Cortex of kidney (tissue), 1 donor: ENCODE data around the gene RELT.

ENCODE experiments used
- DNase-seq: peaks from one replicate; lab custom pipeline; 2025; lab: John Stamatoyannopoulos, UW

RELT gene

DNA sequence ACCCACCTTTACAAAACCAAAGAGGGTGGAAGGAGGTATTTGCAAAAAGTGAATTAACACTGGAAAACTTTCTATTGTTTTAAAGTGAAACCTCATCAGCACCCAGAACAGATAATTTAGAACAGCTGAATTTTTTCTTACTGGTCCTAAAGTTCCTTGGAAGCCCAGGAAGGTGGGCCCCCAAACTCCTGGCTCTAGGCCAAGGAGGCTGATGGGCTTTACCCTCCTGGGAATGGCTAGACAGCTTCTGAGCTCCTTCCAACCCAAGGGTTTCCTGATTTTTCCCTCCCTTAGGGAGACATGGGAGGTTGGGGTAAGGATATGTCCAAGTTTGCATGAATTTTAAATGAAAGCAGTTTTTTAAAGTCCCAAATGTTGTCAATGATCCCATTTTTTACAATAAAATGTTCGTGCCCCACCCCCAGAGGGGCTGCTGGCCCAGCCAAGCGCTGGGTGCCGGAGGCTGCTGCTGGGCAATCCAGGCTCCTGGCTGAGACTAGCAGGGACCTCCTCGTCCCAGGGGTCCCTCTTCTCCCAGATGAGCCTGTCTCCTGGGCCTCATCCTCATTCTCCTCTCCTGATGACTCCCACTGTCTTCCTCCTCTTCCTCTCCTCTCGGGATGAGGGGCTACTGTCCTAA is 28.4 kb downstream of the RELT start:
- DNase-seq, result no peak

DNA sequence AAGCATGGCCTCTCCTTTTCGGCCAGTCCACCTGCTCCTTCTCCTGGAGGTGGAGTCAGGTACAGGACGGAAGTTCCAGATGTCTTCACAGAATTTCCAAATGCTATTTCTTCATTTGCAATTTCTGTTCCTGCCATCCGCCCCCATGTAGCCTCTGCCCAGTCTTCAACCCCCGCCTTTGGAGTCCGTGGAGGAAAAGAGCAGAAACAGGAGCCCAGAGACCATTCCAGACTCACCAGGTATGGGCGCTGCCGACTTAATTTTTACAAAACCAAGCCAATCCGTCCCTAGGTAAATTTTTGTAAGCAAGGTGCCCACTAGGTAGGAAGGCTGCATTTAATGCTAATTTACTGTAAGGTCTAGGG is 28.9 kb downstream of the RELT start:
- no peak for DNase-seq

DNA sequence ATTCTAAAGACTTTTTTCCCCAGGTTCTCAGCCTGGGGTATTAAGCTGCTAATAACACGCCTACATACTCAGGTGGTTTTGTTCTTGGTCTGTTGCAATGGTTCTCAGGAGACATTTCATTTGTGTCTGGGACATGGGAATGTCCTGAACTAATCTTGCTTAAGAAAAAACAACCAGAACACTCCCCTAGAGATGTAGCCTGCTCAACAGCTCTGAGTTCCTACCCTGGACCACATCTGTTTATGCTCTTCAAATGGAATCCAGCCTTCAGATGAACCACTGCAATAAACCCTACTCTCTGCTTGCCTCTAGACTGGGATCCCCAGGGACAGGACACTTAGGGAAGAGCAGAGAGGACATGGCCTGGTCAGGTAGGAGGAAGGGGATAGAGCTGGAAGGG is 29.9 kb downstream of the RELT start:
- no peak for DNase-seq

GRCh38 chr11:73406619-73407018 is 30.4 kb downstream of the RELT start:
- no peak for DNase-seq

GRCh38 chr11:73409431-73409830 is 33.2 kb downstream of the RELT start:
- no peak for DNase-seq

DNA sequence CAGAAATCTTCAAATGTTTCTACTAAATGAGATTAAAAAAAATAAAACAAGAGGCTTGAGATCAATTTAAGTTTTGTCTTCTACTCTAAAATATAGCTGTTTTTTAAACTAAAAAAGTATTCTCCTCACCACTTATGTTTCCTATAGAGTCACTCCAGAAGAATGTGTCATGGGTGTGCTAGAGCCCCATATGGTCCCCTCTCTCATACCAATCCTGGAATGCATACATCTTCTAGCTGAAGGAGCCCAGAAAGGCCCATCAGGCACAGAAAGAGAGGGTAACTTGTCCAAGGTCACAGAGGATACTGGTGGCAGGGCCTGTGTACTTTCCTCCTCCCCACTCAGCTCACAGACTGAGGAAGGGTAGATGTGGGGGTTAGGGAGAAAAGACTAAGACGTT is 34.4 kb downstream of the RELT start:
- no peak for DNase-seq

GRCh38 chr11:73411031-73411430 is 34.8 kb downstream of the RELT start:
- no peak for DNase-seq

DNA sequence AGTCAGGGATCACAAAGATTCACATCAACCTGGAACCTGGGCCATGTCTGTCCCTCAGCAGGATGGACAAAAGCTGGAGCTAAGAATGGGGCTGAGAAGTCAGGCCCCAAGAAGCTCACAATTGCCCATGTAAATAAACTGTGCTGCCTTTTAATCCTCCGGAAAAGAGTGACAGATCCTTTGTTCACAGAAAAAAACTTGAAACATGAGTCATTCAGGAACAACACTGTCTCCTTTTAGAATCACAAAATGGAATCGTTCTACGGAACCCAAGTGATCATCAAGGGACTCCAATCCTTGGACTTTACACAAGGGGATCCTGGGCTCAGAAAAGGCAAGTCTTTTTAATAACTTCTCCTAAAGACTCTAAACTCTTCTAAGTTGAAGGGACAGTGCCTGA is 36.1 kb downstream of the RELT start:
- DNase-seq, result no peak

- DNase-seq, result no peak
Measured at GRCh38 chr11:73413256-73413655, 37.1 kb downstream of the RELT start.

- DNase-seq, result no peak
Measured at GRCh38 chr11:73414977-73415651, 38.9 kb downstream of the RELT start.

GRCh38 chr11:73415854-73416615 is 39.8 kb downstream of the RELT start:
- DNase-seq, result no peak

- DNase-seq, result no peak
Measured at GRCh38 chr11:73416786-73417185, 40.6 kb downstream of the RELT start.

GRCh38 chr11:73420136-73420535 is 43.9 kb downstream of the RELT start:
- no peak for DNase-seq

GRCh38 chr11:73422886-73423285 is 46.7 kb downstream of the RELT start:
- DNase-seq, result no peak

DNA sequence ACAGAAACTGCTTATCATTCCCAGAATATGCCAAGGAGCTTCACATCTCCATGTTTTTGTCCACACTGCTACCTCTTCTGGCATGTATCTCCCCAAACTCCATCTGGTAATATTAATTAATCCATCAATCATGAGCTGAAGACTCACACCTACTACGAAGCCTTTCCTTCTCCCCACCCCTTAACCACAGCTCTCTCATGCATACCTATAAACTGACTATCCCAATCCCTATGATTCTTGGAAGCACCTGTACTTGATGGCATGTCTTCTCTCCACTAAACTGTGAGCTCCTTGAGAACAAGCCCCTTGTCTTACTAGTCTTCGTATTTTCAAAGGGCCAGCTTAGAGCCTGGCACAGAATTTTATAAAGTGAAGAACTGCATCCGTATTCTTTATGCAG is 47.3 kb downstream of the RELT start:
- no peak for DNase-seq

GRCh38 chr11:73425108-73425507 is 48.9 kb downstream of the RELT start:
- no peak for DNase-seq

GRCh38 chr11:73426219-73426850 is 50.1 kb downstream of the RELT start:
- DNase-seq, result no peak

DNA sequence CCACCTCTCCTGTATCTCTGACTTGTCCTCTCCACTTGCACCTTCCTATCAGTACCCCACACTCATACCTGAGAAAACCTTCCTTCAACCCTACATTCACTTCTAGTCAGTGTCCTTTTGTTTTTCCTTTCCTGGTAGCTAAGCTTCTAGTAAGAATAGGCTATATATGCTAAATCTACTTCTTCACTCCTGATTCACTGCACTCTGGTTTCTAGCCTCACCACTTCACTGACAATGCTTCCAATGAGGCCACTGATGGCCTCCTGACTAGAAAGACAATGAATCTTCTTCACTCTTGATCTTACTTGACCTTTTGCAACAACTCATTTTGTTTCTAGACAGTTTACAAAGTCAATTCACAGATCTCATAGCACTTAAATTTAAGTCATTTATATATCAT is 52.0 kb downstream of the RELT start:
- DNase-seq, result no peak

GRCh38 chr11:73428699-73429098 is 52.5 kb downstream of the RELT start:
- no peak for DNase-seq

GRCh38 chr11:73429121-73429750 is 53.0 kb downstream of the RELT start:
- no peak for DNase-seq

DNA sequence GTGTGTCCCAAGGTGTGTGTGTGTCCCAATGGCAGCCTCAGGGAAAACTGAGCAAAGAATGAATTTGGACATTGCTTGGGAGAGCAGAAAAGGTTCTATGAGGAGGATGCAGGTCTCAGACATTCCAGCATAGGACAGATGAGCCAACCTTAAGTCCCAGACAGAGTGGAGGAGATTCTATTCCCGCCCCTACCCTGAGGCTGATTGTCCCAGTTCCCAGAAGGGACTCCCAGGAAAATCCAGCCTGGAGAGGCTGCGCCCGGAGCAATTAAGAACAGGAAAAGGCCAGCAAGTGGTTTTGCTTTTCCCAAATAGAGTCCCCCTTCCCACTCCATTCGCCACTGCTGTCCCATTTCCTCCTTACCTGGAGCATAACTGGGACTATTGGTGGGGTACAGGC is 54.1 kb downstream of the RELT start:
- no peak for DNase-seq

DNA sequence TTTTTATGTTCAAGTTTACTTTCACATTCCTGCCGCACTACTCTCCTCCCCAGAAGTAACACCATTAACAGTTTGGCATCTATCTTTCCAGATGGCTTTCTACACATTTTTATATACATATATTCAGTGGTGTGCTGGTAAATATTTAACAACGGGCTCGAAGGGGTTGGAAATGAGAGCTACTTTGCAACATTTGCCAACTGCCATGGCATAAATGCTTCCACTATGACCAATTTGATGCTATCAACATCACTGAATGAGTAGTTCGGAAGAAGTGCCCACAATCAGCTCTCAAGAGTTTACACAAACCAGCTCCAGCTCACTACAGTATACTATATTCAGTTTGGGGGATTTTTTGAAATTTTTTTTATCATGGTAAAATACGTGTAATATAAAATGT is 55.2 kb downstream of the RELT start:
- DNase-seq, result no peak
